ENCODE results near the gene CDC42EP2.

GRCh38 chr11:65288706-65289536, 25.7 kb upstream of the CDC42EP2 start:
- no peak for TF ChIP-seq POLR2A (IDR thresholded peaks at IDR 0.05)
- TF ChIP-seq CTCF (IDR thresholded peaks at IDR 0.05) = no peak
- no peak for TF ChIP-seq EP300 (IDR thresholded peaks at IDR 0.05)
